ENCODE measurements around the gene SNTG2. TPM values are rescaled to one million over a fixed set of nuclear protein-coding genes. Genes with fewer than 3 reads are reported as not detected.
A peak's percentile ranks its signal among the peaks of the same experiment; 100 is the strongest.

Gene SNTG2
- total RNA-seq, 2 experiments from 2014 or later, result 0.25 to 0.57 TPM

GRCh38 chr2:944693-945092 is 6.0 kb upstream of the SNTG2 start:
- POLR2A ChIA-PET, result no interaction called here
- Mint-ChIP-seq H3K4me3 (no peak overlapping the region), H3K4me1 (peaks cover 20% of the 10 kb centered on the region), H3K9me3 (ENCODE audit: low read depth) (peaks cover 5% of the 10 kb centered on the region), H3K36me3 (ENCODE audit: low read depth) (no peaks in the 10 kb centered on the region), H3K27me3 (peaks cover 19% of the 10 kb centered on the region), H3K27ac (no peak overlapping the region)
- CTCF ChIA-PET, result interaction anchor here (0.7 kb wide), 1 partner anchor 925 kb away, joined by 3 read pairs; no protein-coding TSS in a partner anchor
- ATAC-seq (no peak), DNase-seq (no peak)
- intact Hi-C loops (cut with DNase I, micrococcal nuclease), result loop anchor here in 1 of 2 experiments (5.0 to 10.0 kb wide), 2 partner anchors 240 to 608 kb away; no protein-coding TSS in a partner anchor

DNA sequence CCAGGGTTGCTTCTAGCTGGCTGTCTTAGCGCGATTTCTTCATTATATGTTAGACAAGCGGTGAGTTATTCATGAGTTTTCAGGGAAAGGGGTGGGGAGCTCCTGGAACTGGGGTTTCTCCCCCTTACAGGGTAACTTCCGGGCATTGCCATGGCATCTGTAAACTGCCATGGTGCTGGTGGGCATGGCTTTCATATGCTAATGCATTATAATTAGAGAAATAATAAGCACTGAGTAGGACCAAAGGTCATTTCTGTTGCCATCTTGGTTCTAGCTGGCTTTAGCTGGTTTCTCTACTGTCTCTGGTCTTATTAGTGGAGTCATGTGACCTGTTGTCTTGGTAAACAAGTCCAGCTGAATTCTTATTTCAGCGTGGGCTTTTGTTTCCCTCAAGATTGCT is 5.5 kb upstream of the SNTG2 start:
- POLR2A ChIA-PET, result no interaction called here
- Mint-ChIP-seq H3K36me3 (ENCODE audit: low read depth) (no peaks in the 10 kb centered on the region), H3K27ac (no peak overlapping the region), H3K27me3 (peaks cover 21% of the 10 kb centered on the region), H3K4me1 (peaks cover 21% of the 10 kb centered on the region), H3K9me3 (ENCODE audit: low read depth) (peaks cover 5% of the 10 kb centered on the region), H3K4me3 (no peak overlapping the region)
- DNase-seq, result no peak
- CTCF ChIA-PET, result interaction anchor here (0.7 kb wide), 1 partner anchor 926 kb away, joined by 3 read pairs; no protein-coding TSS in a partner anchor
- no peak for ATAC-seq
- intact Hi-C loops (cut with DNase I, micrococcal nuclease), result loop anchor here in 1 of 2 experiments (5.0 to 10.0 kb wide), 2 partner anchors 240 to 607 kb away; no protein-coding TSS in a partner anchor

GRCh38 chr2:946073-946948 is 4.3 kb upstream of the SNTG2 start:
- intact Hi-C loops (cut with DNase I, micrococcal nuclease), result loop anchor here in 1 of 2 experiments (5.0 to 10.0 kb wide), 2 partner anchors 242 to 606 kb away; no protein-coding TSS in a partner anchor
- peaks cover 19% of the 10 kb centered on the region for H3K27me3 Mint-ChIP-seq
- DNase-seq (peak; percentile 35), ATAC-seq (peak; percentile 72)
- no peak overlapping the region for H3K4me3 Mint-ChIP-seq
- peaks cover 21% of the 10 kb centered on the region for H3K4me1 Mint-ChIP-seq
- ChIA-PET POLR2A (no interaction called here), CTCF (no interaction called here)
- peak overlapping the region; percentile 56 for H3K27ac Mint-ChIP-seq
- peaks cover 5% of the 10 kb centered on the region for H3K9me3 Mint-ChIP-seq (ENCODE audit: low read depth)
- no peaks in the 10 kb centered on the region for H3K36me3 Mint-ChIP-seq (ENCODE audit: low read depth)

- peaks cover 2% of the 10 kb centered on the region for H3K9me3 Mint-ChIP-seq (ENCODE audit: low read depth)
- no peaks in the 10 kb centered on the region for H3K36me3 Mint-ChIP-seq (ENCODE audit: low read depth)
- H3K4me3 Mint-ChIP-seq, result peak overlapping the region; percentile 66
- no peak for ATAC-seq
- DNase-seq, result no peak
- H3K27ac Mint-ChIP-seq, result no peak overlapping the region
- ChIA-PET POLR2A (no interaction called here), CTCF (no interaction called here)
- intact Hi-C loops (cut with DNase I, micrococcal nuclease), result loop anchor here in 1 of 2 experiments (5.0 to 10.0 kb wide), 3 partner anchors 193 to 603 kb away; no protein-coding TSS in a partner anchor
- H3K27me3 Mint-ChIP-seq, result peaks cover 40% of the 10 kb centered on the region
- peaks cover 24% of the 10 kb centered on the region for H3K4me1 Mint-ChIP-seq
Measured at GRCh38 chr2:949384-950079, 1.1 kb upstream of the SNTG2 start.

DNA sequence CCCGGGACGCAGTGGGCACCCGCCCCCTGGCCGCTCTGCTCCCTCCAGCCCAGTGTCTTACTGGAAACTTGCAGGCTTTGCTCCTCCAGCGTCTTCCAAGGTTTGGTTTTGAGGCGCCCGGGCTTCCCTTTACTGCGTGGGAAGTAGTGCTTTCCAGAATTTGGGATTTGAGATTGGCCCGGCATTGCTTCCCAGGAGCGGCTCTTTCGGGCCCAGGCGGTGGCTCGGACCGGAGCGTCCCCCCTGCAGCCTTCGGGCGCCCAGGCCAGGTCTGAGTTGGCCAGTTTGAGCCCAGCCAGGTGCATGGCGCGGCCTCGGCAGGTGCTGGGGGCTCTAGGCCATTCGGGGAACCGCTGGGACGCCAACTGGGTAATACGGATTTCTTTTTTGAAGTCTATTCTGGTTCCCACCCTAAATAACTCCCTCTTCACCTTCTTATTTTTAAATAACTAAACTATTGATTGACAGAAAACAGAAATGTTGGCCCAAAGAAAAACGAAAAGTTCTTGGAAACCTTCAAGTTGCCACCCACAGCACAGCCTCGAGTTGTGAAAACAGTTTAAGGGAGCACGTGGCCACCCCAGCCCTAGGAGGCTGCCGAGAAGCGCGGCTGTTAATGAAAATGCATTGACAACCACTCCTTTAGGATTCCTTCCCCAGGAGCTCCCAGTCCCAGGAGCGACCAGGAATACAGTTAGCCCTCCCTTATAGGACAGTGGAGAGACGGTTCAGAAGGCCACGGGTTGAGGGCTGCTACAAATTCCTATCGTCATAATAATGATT is 766 bp downstream of the SNTG2 start:
- CTCF ChIA-PET, result no interaction called here

DNA sequence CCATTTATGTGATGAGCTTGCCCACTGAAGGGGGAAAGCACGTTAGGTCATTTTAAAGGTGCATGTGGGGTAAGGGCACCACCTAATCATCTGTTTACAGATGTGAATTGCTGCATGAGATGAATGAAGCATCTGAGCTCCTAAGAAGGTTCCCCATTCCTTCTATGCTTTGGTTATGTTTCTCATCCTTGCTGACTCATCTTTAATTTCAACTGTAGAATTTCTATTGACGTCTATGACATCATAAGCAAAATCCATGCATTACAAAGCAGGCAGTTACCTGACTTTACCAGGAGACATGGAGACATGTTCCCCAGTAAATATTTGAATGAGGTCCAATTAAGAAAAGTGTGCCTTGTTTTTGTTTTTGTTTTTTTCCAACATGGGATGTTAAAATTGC is 2.8 kb downstream of the SNTG2 start:
- no peaks in the 10 kb centered on the region for H3K9me3 Mint-ChIP-seq (ENCODE audit: low read depth)
- ChIA-PET CTCF (no interaction called here), POLR2A (no interaction called here)
- H3K36me3 Mint-ChIP-seq (ENCODE audit: low read depth), result no peaks in the 10 kb centered on the region
- peaks cover 9% of the 10 kb centered on the region for H3K4me1 Mint-ChIP-seq
- DNase-seq, result no peak
- no peak overlapping the region for H3K4me3 Mint-ChIP-seq
- no peak for ATAC-seq
- intact Hi-C loops (cut with DNase I, micrococcal nuclease), result loop anchor here in 1 of 2 experiments (5.0 kb wide), 1 partner anchor 189 kb away; no protein-coding TSS in a partner anchor
- H3K27ac Mint-ChIP-seq, result no peak overlapping the region
- H3K27me3 Mint-ChIP-seq, result peaks cover 37% of the 10 kb centered on the region

More for the DNA sequence above, 766 bp downstream of the SNTG2 start:
- H3K36me3 Mint-ChIP-seq (ENCODE audit: low read depth), result no peaks in the 10 kb centered on the region
- POLR2A ChIA-PET, result no interaction called here
- no peaks in the 10 kb centered on the region for H3K9me3 Mint-ChIP-seq (ENCODE audit: low read depth)
- DNase-seq, result no peak
- peak overlapping the region; percentile 43 for H3K4me3 Mint-ChIP-seq
- peaks cover 14% of the 10 kb centered on the region for H3K4me1 Mint-ChIP-seq
- peaks cover 40% of the 10 kb centered on the region for H3K27me3 Mint-ChIP-seq
- ATAC-seq, result no peak
- intact Hi-C loops (cut with DNase I, micrococcal nuclease), result loop anchor here in 1 of 2 experiments (5.0 kb wide), 1 partner anchor 191 kb away; no protein-coding TSS in a partner anchor
- H3K27ac Mint-ChIP-seq, result no peak overlapping the region

- DNase-seq (no peak), ATAC-seq (no peak)
- Mint-ChIP-seq H3K27ac (no peak overlapping the region), H3K36me3 (ENCODE audit: low read depth) (no peaks in the 10 kb centered on the region), H3K27me3 (peaks cover 35% of the 10 kb centered on the region), H3K9me3 (ENCODE audit: low read depth) (no peaks in the 10 kb centered on the region), H3K4me3 (no peak overlapping the region), H3K4me1 (peaks cover 9% of the 10 kb centered on the region)
- CTCF ChIA-PET, result no interaction called here
- POLR2A ChIA-PET, result no interaction called here
- intact Hi-C loops (cut with DNase I, micrococcal nuclease), result loop anchor here in 1 of 2 experiments (5.0 kb wide), 1 partner anchor 188 kb away; no protein-coding TSS in a partner anchor
Measured at GRCh38 chr2:953975-954686, 3.5 kb downstream of the SNTG2 start.

- POLR2A ChIA-PET, result no interaction called here
- intact Hi-C loops (cut with DNase I, micrococcal nuclease), result loop anchor here in 1 of 2 experiments (5.0 kb wide), 1 partner anchor 188 kb away; no protein-coding TSS in a partner anchor
- DNase-seq (no peak), ATAC-seq (no peak)
- CTCF ChIA-PET, result no interaction called here
- Mint-ChIP-seq H3K27me3 (peaks cover 32% of the 10 kb centered on the region), H3K4me1 (peaks cover 5% of the 10 kb centered on the region), H3K9me3 (ENCODE audit: low read depth) (no peaks in the 10 kb centered on the region), H3K27ac (no peak overlapping the region), H3K36me3 (ENCODE audit: low read depth) (no peaks in the 10 kb centered on the region), H3K4me3 (no peak overlapping the region)
Measured at GRCh38 chr2:954687-955000, 4.0 kb downstream of the SNTG2 start.

GRCh38 chr2:955829-956731 is 5.4 kb downstream of the SNTG2 start:
- Mint-ChIP-seq H3K27me3 (peaks cover 30% of the 10 kb centered on the region), H3K36me3 (ENCODE audit: low read depth) (no peaks in the 10 kb centered on the region), H3K27ac (no peak overlapping the region), H3K4me3 (no peak overlapping the region), H3K4me1 (peaks cover 3% of the 10 kb centered on the region), H3K9me3 (ENCODE audit: low read depth) (no peaks in the 10 kb centered on the region)
- ChIA-PET CTCF (no interaction called here), POLR2A (interaction anchor here (0.6 kb wide), 1 partner anchor 602 kb away, joined by 4 read pairs; no protein-coding TSS in a partner anchor)
- ATAC-seq, result no peak
- DNase-seq, result no peak
- intact Hi-C loops (cut with DNase I, micrococcal nuclease), result no loop called here

- CTCF ChIA-PET, result interaction anchor here (0.6 kb wide), 1 partner anchor 689 kb away, joined by 4 read pairs; no protein-coding TSS in a partner anchor
- H3K36me3 Mint-ChIP-seq (ENCODE audit: low read depth), result no peaks in the 10 kb centered on the region
- ATAC-seq, result no peak
- H3K27ac Mint-ChIP-seq, result no peak overlapping the region
- POLR2A ChIA-PET, result no interaction called here
- intact Hi-C loops (cut with DNase I, micrococcal nuclease), result no loop called here
- H3K9me3 Mint-ChIP-seq (ENCODE audit: low read depth), result no peaks in the 10 kb centered on the region
- peaks cover 5% of the 10 kb centered on the region for H3K27me3 Mint-ChIP-seq
- no peaks in the 10 kb centered on the region for H3K4me1 Mint-ChIP-seq
- DNase-seq, result no peak
- no peak overlapping the region for H3K4me3 Mint-ChIP-seq
Measured at GRCh38 chr2:959457-959856, 8.8 kb downstream of the SNTG2 start.

Data from activated CD4-positive, alpha-beta T cell treated with anti-CD3 and anti-CD28 coated beads for 36 hours (primary cell).